NCI-H146 treated with DMSO at 0.1 percent for 48 hours (cell line): Measurements from ENCODE around the gene TRIM47.
A peak's percentile ranks its signal among the peaks of the same experiment; 100 is the strongest.
"Not testable (repeated sequence)": the region's sequence is repeated elsewhere in the genome, so short reads cannot be mapped to it uniquely, and the experiment has no call there.

Source experiments
- DNase-seq: peaks from one replicate; lab custom pipeline; 2025; ENCODE audit not compliant: unreplicated experiment; lab: John Stamatoyannopoulos, UW

Gene TRIM47

GRCh38 chr17:75872434-75873351 is 5.7 kb downstream of the TRIM47 start:
- peak; percentile 5 for DNase-seq

GRCh38 chr17:75870228-75870627 is 8.2 kb downstream of the TRIM47 start:
- DNase-seq, result not testable (repeated sequence)

GRCh38 chr17:75869282-75870141 is 8.9 kb downstream of the TRIM47 start:
- DNase-seq, result no peak

GRCh38 chr17:75868730-75869281 is 9.6 kb downstream of the TRIM47 start:
- not testable (repeated sequence) for DNase-seq

- not testable (repeated sequence) for DNase-seq
Measured at GRCh38 chr17:75865404-75866188, 12.8 kb downstream of the TRIM47 start.

- DNase-seq, result not testable (repeated sequence)
Measured at GRCh38 chr17:75864887-75865286, 13.5 kb downstream of the TRIM47 start.

- no peak for DNase-seq
Measured at GRCh38 chr17:75864448-75864871, 13.9 kb downstream of the TRIM47 start.

GRCh38 chr17:75861927-75862317 is 16.5 kb downstream of the TRIM47 start:
- no peak for DNase-seq

GRCh38 chr17:75859358-75859757 is 19.0 kb downstream of the TRIM47 start:
- DNase-seq, result not testable (repeated sequence)

GRCh38 chr17:75856062-75856756 is 22.2 kb downstream of the TRIM47 start:
- peak; percentile 40 for DNase-seq

GRCh38 chr17:75855310-75856061 is 22.9 kb downstream of the TRIM47 start, which contains the start of gene WBP2:
Gene WBP2 (minus strand): TSS chr17:75855335. CDS start chr17:75855297, 38 bp downstream.
- DNase-seq, result peak; percentile 100

GRCh38 chr17:75854881-75855309 is 23.5 kb downstream of the TRIM47 start:
- no peak for DNase-seq

GRCh38 chr17:75854101-75854748 is 24.2 kb downstream of the TRIM47 start:
- no peak for DNase-seq

- no peak for DNase-seq
Measured at GRCh38 chr17:75853433-75853832, 24.9 kb downstream of the TRIM47 start.

- DNase-seq, result not testable (repeated sequence)
Measured at GRCh38 chr17:75851693-75851991, 26.7 kb downstream of the TRIM47 start.

- DNase-seq, result no peak
Measured at GRCh38 chr17:75850928-75851692, 27.3 kb downstream of the TRIM47 start.

- DNase-seq, result no peak
Measured at GRCh38 chr17:75849724-75850123, 28.7 kb downstream of the TRIM47 start.

- DNase-seq, result no peak
Measured at GRCh38 chr17:75849279-75849646, 29.1 kb downstream of the TRIM47 start.
